Measurements from ENCODE around the gene FOXP1. TPM values are rescaled to one million over a fixed set of nuclear protein-coding genes. Genes with fewer than 3 reads are reported as not detected.

The FOXP1 gene
- total and polyA plus RNA-seq, 2 donors (not counting 1 experiment from before 2014, with no cell fraction given), result 91.1 to 508 TPM

- Histone ChIP-seq H3K4me1 (ENCODE audit: control insufficient read depth in 2 of 2, insufficient read depth in 2 of 2, low read length in 2 of 2) (peaks cover 55 to 77% of the 10 kb centered on the region in 2 donors), H3K9ac (ENCODE audit: low read length) (peak overlapping the region; percentile 80), H3K4me3 (ENCODE audit: control extremely low read depth in 1 of 5, extremely low read depth in 1 of 5, insufficient read depth in 1 of 5, low read depth in 2 of 5, low read length in 4 of 5) (peak overlapping the region; percentile 62 to 94 (median 76)), H3K27ac (ENCODE audit: low read length in 2 of 2) (peak overlapping the region; percentile 83 to 91), H3K79me2 (ENCODE audit: control insufficient read depth, insufficient read depth, low read length) (peaks cover 91% of the 10 kb centered on the region), H3K9me3 (ENCODE audit: control extremely low read depth in 1 of 3, control insufficient read depth in 2 of 3, insufficient read depth in 1 of 3, low read length in 2 of 3) (no peaks in the 10 kb centered on the region), H3K36me3 (replicated peaks in 1 of 2; ENCODE audit: control extremely low read depth in 1 of 2, control insufficient read depth in 1 of 2, extremely low read depth in 1 of 2, insufficient read depth in 2 of 2, low read length in 1 of 2) (peaks cover 0 to 2% of the 10 kb centered on the region in 2 experiments), H3K4me2 (replicated peaks; ENCODE audit: low read depth, low read length, poor library complexity, severe bottlenecking) (peak overlapping the region; percentile 85), H3K27me3 (replicated peaks in 1 of 4; ENCODE audit: control extremely low read depth in 1 of 4, control insufficient read depth in 3 of 4, insufficient read depth in 4 of 4, low read length in 3 of 4) (no peaks in the 10 kb centered on the region), H2AFZ (ENCODE audit: insufficient read depth, low read depth, low read length, poor library complexity, severe bottlenecking) (peak overlapping the region; percentile 44), H4K20me1 (ENCODE audit: control insufficient read depth, insufficient read depth, low read length, poor library complexity, severe bottlenecking) (peaks cover 49% of the 10 kb centered on the region)
- WGBS (ENCODE audit: insufficient coverage), result 0% methylated on average over 11 of the region's 13 CpGs
- Mint-ChIP-seq H3K9me3 (ENCODE audit: insufficient read depth) (no peaks in the 10 kb centered on the region), H3K4me3 (no peak overlapping the region), H3K27me3 (no peaks in the 10 kb centered on the region), H3K4me1 (peaks cover 63% of the 10 kb centered on the region), H3K27ac (no peak overlapping the region)
- DNase-seq (no peak), ATAC-seq (ENCODE audit: low read depth) (peak; percentile 16)
- ChIA-PET CTCF (interaction anchor here (0.5 to 2.1 kb wide), 15 partner anchors 8 to 523 kb away, joined by 3 to 13 read pairs (median 4); partner anchors contain the start of gene FOXP1), POLR2A (interaction anchor here (0.5 to 3.3 kb wide), 9 partner anchors 25 to 520 kb away, joined by 3 to 19 read pairs (median 3); partner anchors contain the start of gene FOXP1)
- no peak for TF ChIP-seq EZH2 (IDR thresholded peaks at IDR 0.05; ENCODE audit: borderline replicate concordance, insufficient read depth, low read depth, low read length, poor library complexity, severe bottlenecking)
- TF ChIP-seq, protein P1, sequence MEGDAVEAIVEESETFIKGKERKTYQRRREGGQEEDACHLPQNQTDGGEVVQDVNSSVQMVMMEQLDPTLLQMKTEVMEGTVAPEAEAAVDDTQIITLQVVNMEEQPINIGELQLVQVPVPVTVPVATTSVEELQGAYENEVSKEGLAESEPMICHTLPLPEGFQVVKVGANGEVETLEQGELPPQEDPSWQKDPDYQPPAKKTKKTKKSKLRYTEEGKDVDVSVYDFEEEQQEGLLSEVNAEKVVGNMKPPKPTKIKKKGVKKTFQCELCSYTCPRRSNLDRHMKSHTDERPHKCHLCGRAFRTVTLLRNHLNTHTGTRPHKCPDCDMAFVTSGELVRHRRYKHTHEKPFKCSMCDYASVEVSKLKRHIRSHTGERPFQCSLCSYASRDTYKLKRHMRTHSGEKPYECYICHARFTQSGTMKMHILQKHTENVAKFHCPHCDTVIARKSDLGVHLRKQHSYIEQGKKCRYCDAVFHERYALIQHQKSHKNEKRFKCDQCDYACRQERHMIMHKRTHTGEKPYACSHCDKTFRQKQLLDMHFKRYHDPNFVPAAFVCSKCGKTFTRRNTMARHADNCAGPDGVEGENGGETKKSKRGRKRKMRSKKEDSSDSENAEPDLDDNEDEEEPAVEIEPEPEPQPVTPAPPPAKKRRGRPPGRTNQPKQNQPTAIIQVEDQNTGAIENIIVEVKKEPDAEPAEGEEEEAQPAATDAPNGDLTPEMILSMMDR (IDR thresholded peaks at IDR 0.05), result no peak
- intact Hi-C loops (cut with micrococcal nuclease), result loop anchor here (1.0 to 5.0 kb wide), 9 partner anchors 19 to 521 kb away; no protein-coding TSS in a partner anchor
Measured at GRCh38 chr3:71063773-71064290, 519.7 kb downstream of the FOXP1 start.

Data from B cell (primary cell).